AG09319 (cell line): ENCODE data around the gene NOC4L.

Experiments used
- DNase-seq: peaks from one replicate; pipeline ENCODE4 v3.0.0-alpha.2; 2010; ENCODE audit warnings: low read depth; ENCODE audit errors: extremely low read depth
- TF ChIP-seq, protein P1 (sequence below): IDR thresholded peaks from 2 replicates; pipeline ENCODE4 v1.5.1; 2011; ENCODE audit warnings: low read depth, mild to moderate bottlenecking, inconsistent platforms, low read length, moderate library complexity

NOC4L gene

DNA sequence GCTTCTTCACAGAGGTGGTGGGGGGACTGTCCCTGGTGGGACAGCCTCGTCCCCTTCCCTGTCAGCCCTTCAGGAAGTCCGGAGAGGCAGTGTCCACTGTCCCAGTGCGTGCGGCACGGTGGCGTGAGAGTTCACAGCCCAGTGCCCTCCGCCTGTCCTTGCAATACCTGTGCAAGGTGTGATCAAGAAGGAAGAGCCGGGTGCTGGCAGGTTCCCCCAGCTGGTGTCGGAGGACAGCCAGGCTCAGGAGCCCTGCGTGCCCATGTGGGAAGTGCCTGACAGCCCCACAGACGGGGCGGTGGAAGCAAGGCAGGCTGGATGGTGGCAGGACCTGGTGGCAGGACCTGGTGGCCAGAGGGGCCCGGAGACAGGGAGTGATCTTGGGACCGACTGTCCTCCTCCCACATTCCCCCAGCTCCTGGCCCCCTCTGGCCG is 16.4 kb downstream of the NOC4L start:
- DNase-seq, result no peak
- TF ChIP-seq, protein P1, sequence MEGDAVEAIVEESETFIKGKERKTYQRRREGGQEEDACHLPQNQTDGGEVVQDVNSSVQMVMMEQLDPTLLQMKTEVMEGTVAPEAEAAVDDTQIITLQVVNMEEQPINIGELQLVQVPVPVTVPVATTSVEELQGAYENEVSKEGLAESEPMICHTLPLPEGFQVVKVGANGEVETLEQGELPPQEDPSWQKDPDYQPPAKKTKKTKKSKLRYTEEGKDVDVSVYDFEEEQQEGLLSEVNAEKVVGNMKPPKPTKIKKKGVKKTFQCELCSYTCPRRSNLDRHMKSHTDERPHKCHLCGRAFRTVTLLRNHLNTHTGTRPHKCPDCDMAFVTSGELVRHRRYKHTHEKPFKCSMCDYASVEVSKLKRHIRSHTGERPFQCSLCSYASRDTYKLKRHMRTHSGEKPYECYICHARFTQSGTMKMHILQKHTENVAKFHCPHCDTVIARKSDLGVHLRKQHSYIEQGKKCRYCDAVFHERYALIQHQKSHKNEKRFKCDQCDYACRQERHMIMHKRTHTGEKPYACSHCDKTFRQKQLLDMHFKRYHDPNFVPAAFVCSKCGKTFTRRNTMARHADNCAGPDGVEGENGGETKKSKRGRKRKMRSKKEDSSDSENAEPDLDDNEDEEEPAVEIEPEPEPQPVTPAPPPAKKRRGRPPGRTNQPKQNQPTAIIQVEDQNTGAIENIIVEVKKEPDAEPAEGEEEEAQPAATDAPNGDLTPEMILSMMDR, result no peak

DNA sequence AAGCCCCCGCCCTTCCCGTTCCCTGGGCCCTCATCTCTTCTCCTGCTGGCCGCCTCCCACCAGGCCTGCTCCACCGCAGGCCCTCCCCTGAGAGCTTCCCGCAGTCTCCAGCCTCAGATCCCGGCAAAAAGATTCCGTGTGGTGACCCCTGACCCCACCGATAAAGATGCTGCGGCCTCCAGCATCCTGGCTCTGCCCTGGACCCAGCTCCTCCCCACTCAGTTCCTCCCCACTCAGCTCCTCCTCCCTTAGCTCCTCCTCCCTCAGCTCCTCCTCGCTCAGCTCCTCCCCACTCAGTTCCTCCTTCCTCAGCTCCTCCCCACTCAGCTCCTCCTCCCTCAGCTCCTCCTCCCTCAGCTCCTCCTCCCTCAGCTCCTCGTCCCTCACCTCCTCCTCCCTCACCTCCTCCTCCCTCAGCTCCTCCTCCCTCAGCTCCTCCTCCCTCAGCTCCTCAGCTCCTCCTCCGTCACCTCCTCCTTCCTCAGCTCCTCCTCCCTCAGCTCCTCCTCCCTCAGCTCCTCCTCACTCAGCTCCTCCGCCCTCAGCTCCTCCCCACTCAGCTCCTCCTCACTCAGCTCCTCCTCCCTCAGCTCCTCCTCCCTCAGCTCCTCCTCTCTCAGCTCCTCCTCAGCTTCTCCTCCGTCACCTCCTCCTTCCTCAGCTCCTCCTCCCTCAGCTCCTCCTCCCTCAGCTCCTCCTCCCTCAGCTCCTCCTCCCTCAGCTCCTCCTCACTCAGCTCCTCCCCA is 17.0 kb downstream of the NOC4L start:
- TF ChIP-seq, protein P1, result no peak
- DNase-seq, result no peak

DNA sequence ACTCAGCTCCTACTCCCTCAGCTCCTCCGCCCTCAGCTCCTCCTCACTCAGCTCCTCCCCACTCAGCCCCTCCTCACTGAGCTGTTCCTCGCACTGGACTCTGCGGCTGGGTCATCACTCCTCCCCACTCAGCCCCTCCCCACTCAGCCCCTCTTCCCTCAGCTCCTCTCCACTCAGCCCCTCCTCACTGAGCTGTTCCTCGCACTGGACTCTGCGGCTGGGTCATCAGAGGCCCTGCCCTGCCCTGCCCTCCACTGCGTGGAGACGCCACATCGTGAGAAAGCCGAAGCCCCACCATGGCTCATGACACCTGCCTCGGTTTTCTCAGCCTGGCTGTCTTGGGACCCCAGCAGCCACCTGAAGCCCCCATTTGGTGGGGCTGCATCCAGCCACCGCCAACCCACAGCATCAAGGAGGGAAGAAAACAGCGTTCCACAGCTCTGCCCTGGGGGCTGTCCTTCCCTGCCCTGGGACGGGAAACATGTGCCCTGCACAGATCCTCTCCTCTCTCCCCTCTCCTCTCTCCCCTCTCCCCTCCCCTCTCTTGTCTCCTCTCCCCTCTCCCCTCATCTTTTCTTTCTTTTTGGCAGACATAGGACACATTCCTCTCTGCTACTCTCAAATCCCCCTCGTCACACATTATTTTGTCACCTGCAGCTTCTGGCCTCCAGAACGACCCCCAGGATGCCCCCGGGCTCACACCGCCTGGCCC is 17.7 kb downstream of the NOC4L start:
- no peak for DNase-seq
- TF ChIP-seq, protein P1, result no peak

DNA sequence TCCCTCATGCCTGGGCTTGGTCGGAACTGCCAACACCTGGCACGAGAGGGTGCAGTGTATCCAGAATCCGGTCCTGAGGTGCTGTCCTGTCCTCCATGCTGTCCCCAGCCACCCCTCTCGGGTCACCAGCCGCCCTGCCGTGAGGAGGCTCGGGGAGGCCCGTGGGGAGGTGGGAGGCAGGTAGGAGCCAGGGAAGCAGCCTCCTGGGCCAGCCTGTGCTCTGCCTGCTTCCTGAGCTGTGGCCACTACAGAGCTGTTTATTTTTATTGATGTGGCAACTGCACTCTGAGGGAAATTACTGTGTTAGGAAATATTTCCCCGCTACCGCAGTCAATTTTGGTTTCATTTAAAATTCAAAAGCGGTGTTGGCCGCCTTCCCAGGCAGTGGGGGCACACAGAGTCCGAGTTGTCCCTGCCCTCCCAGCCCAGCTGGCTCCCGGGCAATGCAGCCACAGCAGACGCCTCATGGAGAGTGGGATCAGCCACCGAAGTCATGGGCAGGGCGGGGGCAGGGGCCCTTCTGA is 18.3 kb downstream of the NOC4L start:
- DNase-seq, result peak; percentile 60

DNA sequence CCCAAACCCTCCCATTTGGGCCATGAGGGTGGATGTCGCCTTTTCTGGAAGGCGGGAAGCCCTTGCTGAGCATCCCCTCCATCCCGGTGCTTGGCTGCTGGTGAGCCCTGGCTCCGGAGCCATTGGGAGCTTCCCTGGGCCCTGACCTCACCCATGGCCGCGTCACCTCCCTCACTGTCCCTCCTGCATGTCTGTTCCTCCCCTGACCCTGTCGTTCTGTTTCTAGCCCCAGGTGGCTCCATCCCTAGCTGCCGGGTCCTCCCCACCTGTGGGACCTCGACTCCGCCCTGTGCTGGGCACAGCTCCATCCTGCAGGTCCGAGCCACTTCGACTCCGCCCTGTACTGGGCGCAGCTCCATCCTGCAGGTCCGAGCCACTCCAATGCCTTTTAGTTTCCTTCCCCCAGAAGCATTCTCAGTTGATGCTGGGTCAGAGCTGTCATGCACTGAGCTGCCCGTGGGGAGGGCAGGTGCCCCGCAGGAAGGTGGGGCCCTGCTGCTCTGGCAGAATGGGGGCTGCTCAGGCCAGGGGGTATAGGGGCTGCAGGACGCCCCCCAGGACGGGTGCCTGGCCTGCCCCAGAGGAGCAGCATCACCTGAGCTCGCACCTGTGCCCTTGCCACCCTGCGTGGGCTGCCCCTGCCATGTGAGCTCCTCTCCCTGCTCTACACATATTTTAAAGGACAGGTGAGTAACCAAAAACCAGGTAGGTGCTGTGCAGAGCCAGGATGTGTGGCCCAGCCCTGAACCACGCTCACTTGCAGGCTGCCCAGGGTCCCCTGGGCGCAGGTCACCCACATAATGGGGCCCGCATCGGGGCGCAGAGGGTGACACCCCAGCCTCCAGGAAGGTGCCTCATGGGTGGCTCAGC is 19.0 kb downstream of the NOC4L start:
- TF ChIP-seq, protein P1, result no peak
- DNase-seq, result no peak

More for the DNA sequence above, 18.3 kb downstream of the NOC4L start:
- TF ChIP-seq, protein P1, result no peak

DNA sequence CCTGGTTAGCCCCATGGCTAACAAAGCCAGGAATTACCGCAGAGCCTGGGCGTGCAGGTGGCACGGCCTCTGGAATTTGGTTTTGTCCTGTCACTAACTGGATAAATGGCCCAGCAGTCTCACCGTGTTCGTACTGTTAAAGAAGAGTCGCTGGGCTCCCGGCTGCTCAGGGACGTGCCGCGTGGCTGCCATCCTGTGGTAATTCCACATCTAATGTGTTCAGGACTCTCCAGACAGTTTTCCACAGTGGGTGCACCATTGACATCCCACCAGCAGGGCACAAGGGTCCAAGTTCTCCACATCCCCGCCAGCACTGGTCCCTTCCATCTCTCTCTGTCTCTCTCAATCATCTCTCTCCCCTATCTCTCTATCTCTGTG is 19.6 kb downstream of the NOC4L start:
- DNase-seq, result no peak
- TF ChIP-seq, protein P1, result peak; percentile 5

DNA sequence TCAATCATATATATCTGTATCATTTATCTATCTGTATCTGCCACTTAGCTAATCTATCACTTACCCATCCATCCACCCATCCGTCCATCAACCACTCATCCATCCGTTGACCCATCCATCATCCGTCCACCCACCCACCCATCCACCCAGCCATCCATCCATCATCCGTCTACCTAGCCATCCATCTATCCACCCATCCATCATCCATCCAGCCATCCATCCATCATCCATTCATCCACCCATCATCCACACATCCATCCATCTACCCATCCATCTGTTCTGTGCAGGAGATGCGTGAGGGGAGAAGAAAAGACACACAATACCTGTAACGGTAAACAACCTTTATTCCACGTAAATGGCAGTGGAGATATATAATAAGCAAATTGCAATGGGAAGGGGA is 20.2 kb downstream of the NOC4L start:
- DNase-seq, result no peak
- TF ChIP-seq, protein P1, result no peak
